Natural killer cell (primary cell): ENCODE measurements around the gene DLGAP4. TPM values are rescaled to one million over a fixed set of nuclear protein-coding genes. Genes with fewer than 3 reads are reported as not detected.

ENCODE experiments used
- ATAC-seq, 3 donors: fragments of 150-1000 bp in 2 of 3; fragments of 200-7000 bp in 1 of 3; cut with Tn5 transposase; 1 replicate in 1 of 3; 2 replicates in 2 of 3; pipeline ENCODE4 v1.10.0; 2021; ENCODE audit warnings: mild to moderate bottlenecking in 2 of 3, moderate library complexity in 2 of 3
- DNase-seq, 2 donors: peaks; one replicate each; pipeline versions ENCODE4 v3.0.0 to v3.0.0-alpha.2; 2013 to 2021; ENCODE audit warnings: mixed read lengths in 1 of 2
- H3K27ac ChIP-seq: one replicate; pipeline ENCODE4 v1.5.1; 2013; ENCODE audit warnings: mild to moderate bottlenecking, low read length
- H3K27me3 ChIP-seq: one replicate; pipeline ENCODE4 v1.6.1; 2013; ENCODE audit warnings: low read length; ENCODE audit not compliant: control insufficient read depth, insufficient read depth
- H3K36me3 ChIP-seq: one replicate; pipeline ENCODE4 v1.6.1; 2013; ENCODE audit warnings: low read length; ENCODE audit not compliant: control insufficient read depth, insufficient read depth
- H3K4me1 ChIP-seq: one replicate; pipeline ENCODE4 v1.6.1; 2013; ENCODE audit warnings: low read length; ENCODE audit not compliant: control insufficient read depth, insufficient read depth
- H3K4me3 ChIP-seq: one replicate; pipeline ENCODE4 v1.5.1; 2013; ENCODE audit warnings: low read length
- H3K9me3 ChIP-seq: one replicate; pipeline ENCODE4 v1.6.1; 2013; ENCODE audit warnings: low read length; ENCODE audit not compliant: control insufficient read depth, insufficient read depth
- H3K27ac Mint-ChIP-seq, 2 donors: one replicate each; pipeline ENCODE4 v1.8.0; 2022; ENCODE audit warnings: mild to moderate bottlenecking in 2 of 2, mixed read lengths in 2 of 2, moderate library complexity in 1 of 2
- H3K27me3 Mint-ChIP-seq, 2 donors: one replicate each; pipeline ENCODE4 v1.8.0; 2022; ENCODE audit warnings: low read depth in 2 of 2, mixed read lengths in 2 of 2
- H3K36me3 Mint-ChIP-seq: one replicate; pipeline ENCODE4 v1.8.0; 2022; ENCODE audit warnings: mixed read lengths
- H3K4me1 Mint-ChIP-seq, 2 donors: one replicate each; pipeline ENCODE4 v1.8.0; 2022; ENCODE audit warnings: mixed read lengths in 2 of 2
- H3K4me3 Mint-ChIP-seq: one replicate; pipeline ENCODE4 v1.8.0; 2022; ENCODE audit warnings: mild to moderate bottlenecking, moderate library complexity, mixed read lengths
- H3K9me3 Mint-ChIP-seq, 2 donors: one replicate each; pipeline ENCODE4 v1.8.0; 2022; ENCODE audit warnings: mixed read lengths in 2 of 2
- WGBS: methylation state at CpG from one replicate; pipeline ENCODE4 v1.1.7; 2013; ENCODE audit warnings: missing lambda C conversion rate; ENCODE audit not compliant: insufficient coverage; 5-methylcytosine and 5-hydroxymethylcytosine counted together
- intact Hi-C: fragments of 100-400 bp; cut with micrococcal nuclease; formaldehyde crosslinking; loops from one replicate; pipeline ENCODE4 v1.14.2; 2022
- total RNA-seq, 4 donors: library from RNA; stranded (reverse); fragments of 120-200 nt in 1 of 4; gene quantifications; one replicate each; pipeline versions ENCODE4 v1.2.3 to v1.2.4, GENCODE V29; 2013 to 2022
- TF ChIP-seq, protein P1 (sequence below): fragments of 200-600 bp; IDR thresholded peaks from one replicate; pipeline ENCODE4 v1.8.0; 2022; ENCODE audit warnings: antibody characterized with exemption

DLGAP4 gene
- total RNA-seq, 3 donors from 2014 or later (not counting 1 experiment from before 2014, with no cell fraction given), result 47.9 to 51.6 (median 51.2) TPM

DNA sequence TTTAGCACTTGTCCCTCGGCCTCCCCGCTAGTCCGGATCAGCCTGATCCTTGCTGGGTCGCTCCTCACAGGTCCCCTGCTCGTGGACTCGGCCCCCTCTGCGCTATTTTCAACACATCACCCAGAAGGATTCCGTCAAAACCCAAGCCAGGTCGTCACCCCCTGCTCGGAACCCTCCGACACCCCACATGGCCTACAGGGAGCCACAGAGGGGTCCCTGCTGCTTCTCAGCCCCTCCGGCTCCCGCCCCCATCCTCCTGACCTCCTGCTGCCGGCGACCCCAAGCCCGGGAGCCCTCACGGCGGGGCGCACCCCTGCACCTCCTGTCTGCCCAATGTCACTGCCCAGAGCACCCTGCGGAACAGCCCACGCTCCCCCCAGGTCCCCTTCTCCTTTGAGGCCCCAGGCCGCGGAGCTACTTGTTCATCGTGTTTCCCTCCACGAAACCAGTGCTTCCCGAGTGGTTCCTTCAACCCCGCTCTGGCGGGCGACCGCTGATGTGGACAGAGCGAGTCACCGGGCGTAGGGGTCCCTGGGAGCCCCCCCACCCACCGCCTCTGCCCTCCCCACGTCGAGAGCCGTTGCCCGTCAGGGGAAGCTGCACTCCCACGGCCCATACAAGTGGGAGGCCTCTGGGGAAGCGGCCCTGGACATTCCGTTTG, 234.5 kb downstream of the DLGAP4 start:
- Histone ChIP-seq H3K4me1 (peaks cover 14% of the 10 kb centered on the region), H3K27me3 (no peaks in the 10 kb centered on the region), H3K27ac (no peak overlapping the region), H3K9me3 (no peaks in the 10 kb centered on the region), H3K4me3 (no peak overlapping the region), H3K36me3 (no peaks in the 10 kb centered on the region)
- ATAC-seq (no peak), DNase-seq (no peak)
- H3K9me3 Mint-ChIP-seq, result no peaks in the 10 kb centered on the region
- TF ChIP-seq, protein P1, sequence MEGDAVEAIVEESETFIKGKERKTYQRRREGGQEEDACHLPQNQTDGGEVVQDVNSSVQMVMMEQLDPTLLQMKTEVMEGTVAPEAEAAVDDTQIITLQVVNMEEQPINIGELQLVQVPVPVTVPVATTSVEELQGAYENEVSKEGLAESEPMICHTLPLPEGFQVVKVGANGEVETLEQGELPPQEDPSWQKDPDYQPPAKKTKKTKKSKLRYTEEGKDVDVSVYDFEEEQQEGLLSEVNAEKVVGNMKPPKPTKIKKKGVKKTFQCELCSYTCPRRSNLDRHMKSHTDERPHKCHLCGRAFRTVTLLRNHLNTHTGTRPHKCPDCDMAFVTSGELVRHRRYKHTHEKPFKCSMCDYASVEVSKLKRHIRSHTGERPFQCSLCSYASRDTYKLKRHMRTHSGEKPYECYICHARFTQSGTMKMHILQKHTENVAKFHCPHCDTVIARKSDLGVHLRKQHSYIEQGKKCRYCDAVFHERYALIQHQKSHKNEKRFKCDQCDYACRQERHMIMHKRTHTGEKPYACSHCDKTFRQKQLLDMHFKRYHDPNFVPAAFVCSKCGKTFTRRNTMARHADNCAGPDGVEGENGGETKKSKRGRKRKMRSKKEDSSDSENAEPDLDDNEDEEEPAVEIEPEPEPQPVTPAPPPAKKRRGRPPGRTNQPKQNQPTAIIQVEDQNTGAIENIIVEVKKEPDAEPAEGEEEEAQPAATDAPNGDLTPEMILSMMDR, result no peak
- WGBS, result 68% methylated on average over 41 of the region's 41 CpGs
- H3K27me3 Mint-ChIP-seq, result no peaks in the 10 kb centered on the region
- no peak overlapping the region for H3K27ac Mint-ChIP-seq
- peaks cover 0 to 9% of the 10 kb centered on the region in 2 donors for H3K4me1 Mint-ChIP-seq
- no peak overlapping the region for H3K4me3 Mint-ChIP-seq
- H3K36me3 Mint-ChIP-seq, result no peaks in the 10 kb centered on the region
- intact Hi-C loops, result no loop called here

GRCh38 chr20:36541227-36541767, 235.2 kb downstream of the DLGAP4 start, which contains the start of gene MYL9:
Gene MYL9 (plus strand): TSS chr20:36541519. CDS start chr20:36544885, 3,366 bp downstream.
- H3K4me3 Mint-ChIP-seq, result peak within 1 kb of the TSS; percentile 76
- DNase-seq, result no peak

DNA sequence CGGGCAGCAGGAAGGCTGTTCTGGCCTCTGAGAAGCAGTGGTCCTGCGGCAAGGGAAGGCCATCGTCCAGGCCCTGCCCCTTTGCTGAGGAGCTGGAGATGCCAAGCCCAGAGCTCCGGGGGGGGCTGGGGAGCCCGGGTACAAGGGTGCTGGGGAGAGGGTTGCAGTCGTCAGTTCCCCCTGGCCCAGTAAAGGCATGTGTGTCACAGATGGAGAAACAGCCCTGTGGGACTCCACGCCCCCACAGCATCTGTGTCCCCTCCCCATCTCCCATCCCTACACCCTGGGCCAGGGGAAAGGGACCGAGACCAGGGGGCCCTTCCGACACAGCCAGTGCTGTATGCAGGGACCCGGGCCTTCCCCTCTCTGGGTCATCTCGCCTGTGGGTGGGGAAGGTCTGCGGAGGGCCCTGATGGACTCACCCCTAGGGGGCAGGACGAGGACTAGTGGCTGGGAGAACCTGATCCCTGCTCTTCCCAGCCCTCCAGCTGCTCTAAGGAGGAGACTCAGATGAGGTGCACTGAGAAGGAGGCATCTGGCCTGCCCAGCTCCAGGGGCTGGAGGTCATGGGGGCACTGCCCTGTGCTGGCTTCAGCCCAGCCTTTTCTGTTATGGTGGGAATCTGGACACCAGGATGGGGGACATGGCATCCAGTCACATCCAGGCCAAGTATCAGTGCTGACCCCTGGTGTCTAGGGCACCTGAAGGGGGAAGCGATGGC, 235.8 kb downstream of the DLGAP4 start:
- Histone ChIP-seq H3K4me3 (peak overlapping the region; percentile 19), H3K27me3 (no peaks in the 10 kb centered on the region), H3K9me3 (no peaks in the 10 kb centered on the region), H3K27ac (no peak overlapping the region), H3K4me1 (peaks cover 14% of the 10 kb centered on the region), H3K36me3 (no peaks in the 10 kb centered on the region)
- TF ChIP-seq, protein P1, result no peak
- Mint-ChIP-seq H3K4me3 (peak overlapping the region; percentile 65), H3K27ac (no peak overlapping the region), H3K36me3 (no peaks in the 10 kb centered on the region), H3K9me3 (no peaks in the 10 kb centered on the region), H3K27me3 (no peaks in the 10 kb centered on the region), H3K4me1 (peaks cover 0 to 9% of the 10 kb centered on the region in 2 donors)
- DNase-seq (no peak), ATAC-seq (peak in 2 of 3 donors; percentile 12 to 35)
- WGBS, result 75% methylated on average over 14 of the region's 14 CpGs
- intact Hi-C loops, result no loop called here

More at GRCh38 chr20:36541227-36541767, 235.2 kb downstream of the DLGAP4 start, which contains the start of gene MYL9:
- no peaks in the 10 kb centered on the region for H3K36me3 ChIP-seq
- ATAC-seq, result peak; percentile 34 to 85 (median 72)
- Mint-ChIP-seq H3K27ac (no peak within 1 kb of the TSS), H3K9me3 (no peaks in the 10 kb centered on the region), H3K36me3 (no peaks in the 10 kb centered on the region), H3K4me1 (peaks cover 0 to 9% of the 10 kb centered on the region in 2 donors), H3K27me3 (no peaks in the 10 kb centered on the region)
- H3K27me3 ChIP-seq, result no peaks in the 10 kb centered on the region
- intact Hi-C loops, result no loop called here
- no peaks in the 10 kb centered on the region for H3K9me3 ChIP-seq
- H3K4me1 ChIP-seq, result peaks cover 14% of the 10 kb centered on the region
- TF ChIP-seq, protein P1, result no peak
- 12% methylated on average over 41 of the region's 41 CpGs for WGBS
- no peak within 1 kb of the TSS for H3K27ac ChIP-seq
- peak within 1 kb of the TSS; percentile 19 for H3K4me3 ChIP-seq
